CD4-positive, alpha-beta memory T cell (primary cell): ENCODE measurements around the gene UFSP2. TPM values are rescaled to one million over a fixed set of nuclear protein-coding genes. Genes with fewer than 3 reads are reported as not detected.

ENCODE experiments used
- CTCF ChIA-PET: fragments of 350-600 bp; sonication (Branson Sonifier 250); formaldehyde crosslinking; loops from one replicate; lab custom pipeline; 2021; ENCODE audit warnings: inconsistent platforms; ENCODE audit not compliant: partially characterized antibody; lab: Charles Lee
- POLR2A ChIA-PET: fragments of 350-600 bp; sonication (Branson Sonifier 250); formaldehyde crosslinking; loops from one replicate; lab custom pipeline; 2021; ENCODE audit not compliant: partially characterized antibody; lab: Charles Lee
- DNase-seq, 5 donors: peaks; one replicate each; pipeline versions ENCODE4 v3.0.0 to v3.0.0-alpha.2; 2020 to 2022; ENCODE audit warnings: mixed read lengths in 1 of 5
- H3K27ac ChIP-seq: one replicate; pipeline ENCODE4 v1.7.0; 2013; ENCODE audit warnings: low read depth, low read length
- H3K27me3 ChIP-seq: 2 replicates; pipeline ENCODE4 v1.7.0; 2013; ENCODE audit warnings: mild to moderate bottlenecking, low read length, moderate library complexity; ENCODE audit not compliant: insufficient read depth
- H3K36me3 ChIP-seq: 2 replicates; pipeline ENCODE4 v1.7.0; 2013; ENCODE audit warnings: mild to moderate bottlenecking, low read length, moderate library complexity; ENCODE audit not compliant: insufficient read depth
- H3K4me1 ChIP-seq: 2 replicates; pipeline ENCODE4 v1.7.0; 2013; ENCODE audit warnings: mild to moderate bottlenecking, low read length, moderate library complexity; ENCODE audit not compliant: insufficient read depth
- H3K4me3 ChIP-seq, 2 donors: one replicate each; pipeline ENCODE4 v1.7.0; 2013; ENCODE audit warnings: low read length in 2 of 2, mild to moderate bottlenecking in 1 of 2
- H3K9me3 ChIP-seq, 2 donors: one replicate each; pipeline ENCODE4 v1.7.0; 2013; ENCODE audit warnings: low read length in 2 of 2, control low read depth in 1 of 2; ENCODE audit not compliant: control insufficient read depth in 1 of 2
- H3K27ac Mint-ChIP-seq, 7 donors: one replicate each; pipeline ENCODE4 v1.8.0; 2020 to 2021; ENCODE audit warnings: mixed read lengths in 7 of 7, mild to moderate bottlenecking in 6 of 7, inconsistent platforms in 3 of 7, moderate library complexity in 3 of 7
- H3K27me3 Mint-ChIP-seq, 2 donors: one replicate each; pipeline ENCODE4 v1.8.0; 2020 to 2021; ENCODE audit warnings: mixed read lengths in 2 of 2
- H3K36me3 Mint-ChIP-seq, 2 donors: one replicate each; pipeline ENCODE4 v1.8.0; 2020 to 2021; ENCODE audit warnings: mixed read lengths in 2 of 2, inconsistent platforms in 1 of 2, mild to moderate bottlenecking in 1 of 2
- H3K4me1 Mint-ChIP-seq, 4 donors: one replicate each; pipeline ENCODE4 v1.8.0; 2020 to 2021; ENCODE audit warnings: mixed read lengths in 4 of 4, mild to moderate bottlenecking in 1 of 4
- H3K4me3 Mint-ChIP-seq, 8 donors: one replicate each; pipeline ENCODE4 v1.8.0; 2020 to 2021; ENCODE audit warnings: mixed read lengths in 8 of 8, mild to moderate bottlenecking in 7 of 8, moderate library complexity in 6 of 8, inconsistent platforms in 3 of 8
- H3K9me3 Mint-ChIP-seq, 8 donors: one replicate each; pipeline ENCODE4 v1.8.0; 2020 to 2021; ENCODE audit warnings: mixed read lengths in 8 of 8, mild to moderate bottlenecking in 5 of 8, inconsistent platforms in 3 of 8, moderate library complexity in 1 of 8
- intact Hi-C: fragments of 100-400 bp; cut with micrococcal nuclease; formaldehyde crosslinking; loops from one replicate; pipeline ENCODE4 v1.15.1; 2023
- polyA plus RNA-seq, 2 donors: library from polyadenylated mRNA; unstranded; fragments of 300-500 nt; fragmentation: Illumina TruSeq; gene quantifications; one replicate each; pipeline ENCODE4 v1.2.3, GENCODE V29; 2021
- total RNA-seq, 2 experiments: library from RNA; stranded (reverse); gene quantifications; one replicate each; pipeline ENCODE4 v1.2.3, GENCODE V29; 2021

The UFSP2 gene
- total and polyA plus RNA-seq, 4 experiments from 2014 or later = 30.1 to 53.8 (median 37.0) TPM

- H3K27me3 Mint-ChIP-seq = peaks cover 0 to 1% of the 10 kb centered on the region in 2 donors
- no peak overlapping the region for H3K4me3 Mint-ChIP-seq
- CTCF ChIA-PET = no interaction called here
- no peak overlapping the region for H3K27ac ChIP-seq
- H3K9me3 ChIP-seq = no peaks in the 10 kb centered on the region
- H3K36me3 Mint-ChIP-seq = peaks cover 0 to 3% of the 10 kb centered on the region in 2 donors
- H3K27ac Mint-ChIP-seq = no peak overlapping the region
- H3K4me1 Mint-ChIP-seq = peaks cover 10 to 14% (median 12%) of the 10 kb centered on the region in 4 donors
- H3K9me3 Mint-ChIP-seq = no peaks in the 10 kb centered on the region
- intact Hi-C loops = loop anchor here (10.0 kb wide), 1 partner anchor 804 kb away; the partner anchor contains the start of gene CYP4V2
- H3K4me1 ChIP-seq = peaks cover 11% of the 10 kb centered on the region
- DNase-seq = no peak
- POLR2A ChIA-PET = no interaction called here
- H3K4me3 ChIP-seq = no peak overlapping the region
- H3K36me3 ChIP-seq = no peaks in the 10 kb centered on the region
- no peaks in the 10 kb centered on the region for H3K27me3 ChIP-seq
Observed at GRCh38 chr4:185390941-185391340, 34.8 kb downstream of the UFSP2 start.

DNA sequence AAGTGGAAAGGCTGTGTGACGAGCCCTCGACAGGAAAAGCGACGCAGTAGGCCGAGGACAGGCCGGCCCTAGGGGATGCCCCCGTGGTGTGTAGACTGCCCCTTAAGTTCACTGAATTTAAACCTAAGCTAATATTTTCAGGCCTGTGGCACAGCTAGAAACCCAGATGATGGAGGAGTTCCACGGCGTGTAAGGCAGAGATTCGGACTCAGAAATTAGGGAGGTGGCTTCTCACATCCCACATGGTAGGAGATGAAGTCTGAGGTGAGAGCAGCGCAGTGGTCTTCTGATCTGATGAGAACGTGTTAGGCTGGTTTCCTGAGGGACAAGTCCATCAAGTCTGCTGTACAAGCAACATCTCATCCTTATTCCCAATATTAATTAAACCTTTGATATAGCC lies 37.8 kb downstream of the UFSP2 start:
- DNase-seq = no peak
- Histone ChIP-seq H3K27me3 (no peaks in the 10 kb centered on the region), H3K9me3 (no peaks in the 10 kb centered on the region), H3K27ac (no peak overlapping the region), H3K36me3 (no peaks in the 10 kb centered on the region), H3K4me3 (no peak overlapping the region), H3K4me1 (peaks cover 4% of the 10 kb centered on the region)
- POLR2A ChIA-PET = interaction anchor here (3.8 kb wide), 1 partner anchor 8 kb away, joined by 19 read pairs; the partner anchor contains the start of genes ANKRD37 and LRP2BP
- Mint-ChIP-seq H3K9me3 (no peaks in the 10 kb centered on the region), H3K27ac (no peak overlapping the region), H3K36me3 (no peaks in the 10 kb centered on the region), H3K4me3 (no peak overlapping the region), H3K4me1 (peaks cover 7 to 18% (median 11%) of the 10 kb centered on the region in 4 donors), H3K27me3 (peaks cover 0 to 1% of the 10 kb centered on the region in 2 donors)
- intact Hi-C loops = no loop called here
- CTCF ChIA-PET = no interaction called here

DNA sequence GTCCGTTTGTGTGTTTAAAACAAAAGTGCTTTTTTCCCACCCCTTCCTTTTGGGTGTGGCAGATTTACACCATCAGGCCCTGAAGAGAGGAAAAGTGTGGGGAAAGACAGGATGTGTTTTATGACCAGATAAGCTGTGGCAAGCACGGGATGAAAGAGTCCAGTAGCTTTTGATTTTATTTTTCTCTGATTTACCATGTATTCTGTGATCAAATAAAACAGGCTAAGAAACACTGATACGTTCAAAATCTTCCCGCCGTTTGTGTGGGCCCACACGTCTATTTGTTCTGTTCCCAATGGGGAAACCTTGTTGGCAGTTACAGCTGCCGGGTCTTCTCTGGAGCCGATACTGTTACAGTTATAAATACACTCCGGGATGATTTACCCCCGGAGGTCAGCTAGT lies 40.8 kb downstream of the UFSP2 start:
- Mint-ChIP-seq H3K27ac (peak overlapping the region in 1 of 7 donors; percentile 4), H3K36me3 (peaks cover 0 to 8% of the 10 kb centered on the region in 2 donors), H3K9me3 (peaks cover 0 to 10% (median 2%) of the 10 kb centered on the region in 8 donors), H3K4me1 (peaks cover 7 to 14% (median 10%) of the 10 kb centered on the region in 4 donors), H3K27me3 (peaks cover 0 to 1% of the 10 kb centered on the region in 2 donors), H3K4me3 (peak overlapping the region in 1 of 8 donors; percentile 8)
- Histone ChIP-seq H3K27ac (no peak overlapping the region), H3K4me3 (no peak overlapping the region), H3K4me1 (peaks cover 4% of the 10 kb centered on the region), H3K9me3 (no peaks in the 10 kb centered on the region), H3K27me3 (no peaks in the 10 kb centered on the region), H3K36me3 (no peaks in the 10 kb centered on the region)
- ChIA-PET POLR2A (interaction anchor here (3.8 kb wide), 1 partner anchor 11 kb away, joined by 19 read pairs; the partner anchor contains the start of genes ANKRD37 and LRP2BP), CTCF (no interaction called here)
- intact Hi-C loops = no loop called here
- no peak for DNase-seq

DNA sequence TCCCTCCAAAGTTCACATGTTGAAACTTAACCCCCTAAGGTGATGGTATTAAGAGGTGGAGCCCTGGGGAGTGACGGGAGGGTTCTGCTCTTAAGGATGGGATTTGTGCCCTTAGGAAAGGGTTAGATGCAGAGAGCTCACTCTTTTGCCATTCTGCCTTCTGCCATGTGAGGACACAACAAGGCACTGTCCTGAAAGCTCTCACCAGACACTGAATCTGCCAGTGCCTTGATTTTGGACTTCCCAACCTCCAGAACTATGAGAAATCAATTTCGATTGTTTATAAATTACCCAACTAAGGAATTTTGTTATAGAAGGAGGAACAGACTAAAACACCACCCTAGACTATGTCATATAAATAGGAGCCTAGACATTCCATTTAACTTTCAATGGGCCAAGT lies 41.7 kb downstream of the UFSP2 start:
- no peak overlapping the region for H3K27ac Mint-ChIP-seq
- intact Hi-C loops = no loop called here
- no peak for DNase-seq
- Histone ChIP-seq H3K4me1 (peaks cover 4% of the 10 kb centered on the region), H3K9me3 (no peaks in the 10 kb centered on the region), H3K36me3 (no peaks in the 10 kb centered on the region), H3K27me3 (no peaks in the 10 kb centered on the region), H3K4me3 (no peak overlapping the region), H3K27ac (no peak overlapping the region)
- H3K9me3 Mint-ChIP-seq = peaks cover 0 to 13% (median 2%) of the 10 kb centered on the region in 8 donors
- ChIA-PET CTCF (no interaction called here), POLR2A (no interaction called here)
- no peak overlapping the region for H3K4me3 Mint-ChIP-seq
- peaks cover 0 to 8% of the 10 kb centered on the region in 2 donors for H3K36me3 Mint-ChIP-seq
- H3K27me3 Mint-ChIP-seq = peaks cover 0 to 1% of the 10 kb centered on the region in 2 donors
- H3K4me1 Mint-ChIP-seq = peaks cover 7 to 14% (median 10%) of the 10 kb centered on the region in 4 donors

DNA sequence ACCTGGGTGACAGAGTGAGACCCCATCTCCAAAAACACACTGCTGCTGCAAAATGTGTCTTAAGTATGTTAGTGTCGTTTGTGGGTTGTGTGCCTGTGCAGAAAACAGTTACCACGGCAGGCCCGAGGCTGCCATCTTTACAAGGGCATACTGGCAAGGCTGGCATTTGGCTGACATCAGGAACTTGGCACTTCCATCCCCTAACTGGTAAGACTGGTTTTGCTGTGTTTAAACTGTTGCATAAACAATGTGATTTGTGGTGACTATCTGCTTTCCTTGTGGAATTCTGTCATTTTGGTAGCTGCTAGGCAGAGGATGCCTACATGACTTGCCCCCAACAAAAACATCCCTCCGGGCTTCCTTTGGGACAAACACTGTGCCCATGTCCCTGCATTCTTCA lies 42.3 kb downstream of the UFSP2 start:
- H3K4me3 ChIP-seq = no peak overlapping the region
- Mint-ChIP-seq H3K4me3 (no peak overlapping the region), H3K9me3 (peaks cover 0 to 14% (median 2%) of the 10 kb centered on the region in 8 donors), H3K36me3 (peaks cover 0 to 8% of the 10 kb centered on the region in 2 donors), H3K27ac (no peak overlapping the region), H3K4me1 (peaks cover 7 to 14% (median 10%) of the 10 kb centered on the region in 4 donors), H3K27me3 (peaks cover 0 to 1% of the 10 kb centered on the region in 2 donors)
- no peaks in the 10 kb centered on the region for H3K36me3 ChIP-seq
- ChIA-PET POLR2A (no interaction called here), CTCF (no interaction called here)
- no peak overlapping the region for H3K27ac ChIP-seq
- intact Hi-C loops = no loop called here
- no peaks in the 10 kb centered on the region for H3K27me3 ChIP-seq
- DNase-seq = no peak
- peaks cover 4% of the 10 kb centered on the region for H3K4me1 ChIP-seq
- no peaks in the 10 kb centered on the region for H3K9me3 ChIP-seq

DNA sequence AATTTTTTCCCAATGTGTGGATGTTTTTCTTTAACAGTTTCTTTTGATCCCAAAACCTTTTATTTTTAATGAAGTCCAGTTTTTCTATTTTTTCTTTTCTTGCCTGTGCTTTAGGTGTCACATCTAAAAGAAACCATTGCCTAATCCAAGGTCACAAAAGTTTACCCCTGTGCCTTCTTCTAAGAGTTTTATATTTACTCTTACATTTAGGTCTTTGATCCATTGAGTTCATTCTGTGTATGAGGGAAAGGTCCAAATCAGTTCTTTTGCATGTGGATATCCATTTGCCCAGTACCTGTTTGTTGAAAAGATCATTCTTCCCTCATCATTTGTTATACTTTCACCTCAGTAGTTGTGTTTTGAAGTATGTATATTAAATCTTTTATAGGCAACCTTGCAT lies 43.0 kb downstream of the UFSP2 start:
- Mint-ChIP-seq H3K27ac (no peak overlapping the region), H3K4me1 (peaks cover 7 to 14% (median 10%) of the 10 kb centered on the region in 4 donors), H3K4me3 (no peak overlapping the region), H3K27me3 (no peaks in the 10 kb centered on the region), H3K36me3 (peaks cover 0 to 8% of the 10 kb centered on the region in 2 donors), H3K9me3 (peaks cover 0 to 14% (median 2%) of the 10 kb centered on the region in 8 donors)
- no peak for DNase-seq
- H3K27ac ChIP-seq = no peak overlapping the region
- H3K4me1 ChIP-seq = peaks cover 4% of the 10 kb centered on the region
- POLR2A ChIA-PET = no interaction called here
- CTCF ChIA-PET = no interaction called here
- no peaks in the 10 kb centered on the region for H3K9me3 ChIP-seq
- intact Hi-C loops = no loop called here
- H3K36me3 ChIP-seq = no peaks in the 10 kb centered on the region
- H3K27me3 ChIP-seq = no peaks in the 10 kb centered on the region
- H3K4me3 ChIP-seq = no peak overlapping the region

DNA sequence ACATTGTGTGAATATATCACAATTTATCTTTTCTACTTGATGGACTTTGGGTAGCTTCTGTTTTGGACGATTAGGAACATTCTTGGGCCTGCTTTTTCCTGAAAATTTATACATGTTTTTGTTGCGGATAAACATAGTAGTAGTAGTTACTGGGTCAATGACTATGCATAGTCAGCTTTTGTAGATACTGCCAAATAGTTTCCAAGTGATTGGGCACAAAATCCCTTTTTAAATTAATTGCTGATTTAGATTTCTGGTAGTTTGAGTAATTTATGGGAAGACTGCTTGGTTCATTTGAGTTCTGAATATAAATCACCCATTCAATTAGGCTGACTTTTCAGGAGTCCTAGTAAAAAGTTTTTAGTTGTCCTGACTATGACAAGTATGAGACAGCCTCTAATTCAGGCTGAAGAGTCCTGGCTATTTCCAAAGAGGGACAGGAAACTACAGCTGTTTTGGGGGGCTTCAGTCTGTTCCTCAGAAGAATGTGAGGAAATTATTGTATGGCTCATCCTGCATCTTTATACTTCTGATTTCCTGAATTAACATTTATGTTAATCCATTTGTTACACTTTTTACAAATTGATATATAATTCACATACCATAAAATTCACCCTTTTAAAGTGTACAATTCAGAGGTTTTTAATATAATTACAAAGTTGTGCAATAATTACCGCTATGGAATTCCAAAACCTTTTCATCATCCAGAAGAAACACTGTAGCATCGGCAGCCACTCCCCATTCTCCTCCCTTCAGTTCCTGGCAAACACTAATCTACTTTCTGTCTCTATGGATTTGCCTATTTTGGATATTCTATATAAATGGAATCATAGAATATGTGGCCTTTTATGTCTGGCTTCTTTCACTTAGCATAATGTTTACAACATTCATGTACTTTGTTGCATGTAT lies 44.2 kb downstream of the UFSP2 start:
- Mint-ChIP-seq H3K4me1 (peaks cover 7 to 14% (median 10%) of the 10 kb centered on the region in 4 donors), H3K27me3 (no peaks in the 10 kb centered on the region), H3K4me3 (no peak overlapping the region), H3K9me3 (peaks cover 0 to 14% (median 2%) of the 10 kb centered on the region in 8 donors), H3K36me3 (peaks cover 0 to 8% of the 10 kb centered on the region in 2 donors), H3K27ac (no peak overlapping the region)
- DNase-seq = no peak
- intact Hi-C loops = no loop called here
- Histone ChIP-seq H3K36me3 (no peaks in the 10 kb centered on the region), H3K9me3 (no peaks in the 10 kb centered on the region), H3K27me3 (no peaks in the 10 kb centered on the region), H3K4me3 (no peak overlapping the region), H3K27ac (no peak overlapping the region), H3K4me1 (peaks cover 4% of the 10 kb centered on the region)
- CTCF ChIA-PET = no interaction called here
- POLR2A ChIA-PET = no interaction called here
